SK-N-SH treated with all-trans-retinoic acid at 6 μM for 48 hours (cell line): ENCODE measurements around the gene COPS7A.

Source experiments
- ARNTL ChIP-seq: fragments of 450-650 bp; formaldehyde crosslinking; IDR thresholded peaks from 2 replicates; pipeline ENCODE4 v1.5.0; 2020; ENCODE audit warnings: low read depth, mild to moderate bottlenecking, moderate library complexity, borderline replicate concordance
- BACH2 ChIP-seq: fragments of 250-450 bp; sonication (Bioruptor Pico); IDR thresholded peaks from 2 replicates; pipeline ENCODE4 v1.9.0; 2021; ENCODE audit warnings: mild to moderate bottlenecking, borderline replicate concordance
- ESRRG ChIP-seq: fragments of 250-450 bp; sonication (Bioruptor Pico); IDR thresholded peaks from 2 replicates; pipeline ENCODE4 v1.6.1; 2021; ENCODE audit warnings: mild to moderate bottlenecking
- RARB ChIP-seq: fragments of 250-450 bp; sonication (Bioruptor Pico); IDR thresholded peaks from 2 replicates; pipeline ENCODE4 v1.8.0; 2021; ENCODE audit warnings: mild to moderate bottlenecking, moderate library complexity
- SNAI2 ChIP-seq: fragments of 250-450 bp; sonication (Bioruptor Pico); IDR thresholded peaks from 2 replicates; pipeline ENCODE4 v1.5.0; 2020; ENCODE audit warnings: mild to moderate bottlenecking, moderate library complexity
- TOX ChIP-seq: fragments of 250-450 bp; sonication (Bioruptor Pico); IDR thresholded peaks from 2 replicates; pipeline ENCODE4 v1.8.0; 2021; ENCODE audit warnings: mild to moderate bottlenecking, moderate library complexity, borderline replicate concordance
- ZC3H10 ChIP-seq: fragments of 250-450 bp; sonication (Bioruptor Pico); IDR thresholded peaks from 2 replicates; pipeline ENCODE4 v1.5.1; 2021; ENCODE audit warnings: mild to moderate bottlenecking, moderate library complexity
- ZFP3 ChIP-seq: fragments of 250-450 bp; sonication (Bioruptor Pico); IDR thresholded peaks from 2 replicates; pipeline ENCODE4 v1.5.0; 2020; ENCODE audit warnings: mild to moderate bottlenecking, moderate library complexity
- ZFP30 ChIP-seq: fragments of 450-650 bp; formaldehyde crosslinking; IDR thresholded peaks from 2 replicates; pipeline ENCODE4 v1.5.0; 2022; ENCODE audit warnings: mild to moderate bottlenecking, moderate library complexity
- ZNF70 ChIP-seq: fragments of 450-650 bp; formaldehyde crosslinking; IDR thresholded peaks from 2 replicates; pipeline ENCODE4 v1.5.0; 2020; ENCODE audit warnings: mild to moderate bottlenecking, moderate library complexity
- TF ChIP-seq, protein P1 (sequence below): fragments of 250-450 bp; sonication (Bioruptor Pico); IDR thresholded peaks from 2 replicates; pipeline ENCODE4 v1.8.0; 2020; ENCODE audit warnings: mild to moderate bottlenecking, moderate library complexity, borderline replicate concordance
- TF ChIP-seq, protein P2 (sequence below): fragments of 250-450 bp; sonication (Bioruptor Pico); IDR thresholded peaks from 2 replicates; pipeline ENCODE4 v1.5.1; 2020; ENCODE audit warnings: low read depth, mild to moderate bottlenecking, moderate library complexity
- TF ChIP-seq, protein P3 (sequence below): fragments of 250-450 bp; sonication (Bioruptor Pico); IDR thresholded peaks from 2 replicates; pipeline ENCODE4 v1.5.0; 2020; ENCODE audit warnings: mild to moderate bottlenecking, moderate library complexity

DNA sequence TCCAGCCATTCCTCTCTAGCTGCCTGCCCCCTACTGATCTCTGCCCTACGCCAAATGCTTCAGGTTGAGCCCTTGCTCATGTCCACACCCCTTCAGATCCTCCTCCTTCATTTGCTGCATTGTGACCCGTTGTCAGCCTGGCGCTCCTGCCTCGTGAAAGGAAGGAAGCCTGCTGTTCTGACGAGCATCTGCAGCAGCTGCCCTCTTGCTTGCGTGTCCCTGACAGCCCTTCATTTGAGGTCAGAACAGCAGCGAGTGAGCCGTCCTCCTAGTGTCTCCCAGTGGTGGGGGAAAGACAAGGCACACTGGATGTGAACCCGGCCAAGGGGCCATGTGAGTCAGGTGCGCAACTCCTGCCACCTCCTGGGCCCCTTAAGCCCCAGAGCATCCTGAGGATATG lies 20.2 kb upstream of the COPS7A start:
- TF ChIP-seq ZFP3 (CRISPR knock-in tag) (no peak), ZC3H10 (CRISPR knock-in tag) (no peak), ARNTL (CRISPR knock-in tag) (no peak), ZNF70 (CRISPR knock-in tag) (no peak), BACH2 (CRISPR knock-in tag) (no peak), ZFP30 (CRISPR knock-in tag) (no peak), TOX (CRISPR knock-in tag) (no peak), RARB (CRISPR knock-in tag) (no peak), ESRRG (CRISPR knock-in tag) (no peak), SNAI2 (no peak)
- TF ChIP-seq, protein P1, sequence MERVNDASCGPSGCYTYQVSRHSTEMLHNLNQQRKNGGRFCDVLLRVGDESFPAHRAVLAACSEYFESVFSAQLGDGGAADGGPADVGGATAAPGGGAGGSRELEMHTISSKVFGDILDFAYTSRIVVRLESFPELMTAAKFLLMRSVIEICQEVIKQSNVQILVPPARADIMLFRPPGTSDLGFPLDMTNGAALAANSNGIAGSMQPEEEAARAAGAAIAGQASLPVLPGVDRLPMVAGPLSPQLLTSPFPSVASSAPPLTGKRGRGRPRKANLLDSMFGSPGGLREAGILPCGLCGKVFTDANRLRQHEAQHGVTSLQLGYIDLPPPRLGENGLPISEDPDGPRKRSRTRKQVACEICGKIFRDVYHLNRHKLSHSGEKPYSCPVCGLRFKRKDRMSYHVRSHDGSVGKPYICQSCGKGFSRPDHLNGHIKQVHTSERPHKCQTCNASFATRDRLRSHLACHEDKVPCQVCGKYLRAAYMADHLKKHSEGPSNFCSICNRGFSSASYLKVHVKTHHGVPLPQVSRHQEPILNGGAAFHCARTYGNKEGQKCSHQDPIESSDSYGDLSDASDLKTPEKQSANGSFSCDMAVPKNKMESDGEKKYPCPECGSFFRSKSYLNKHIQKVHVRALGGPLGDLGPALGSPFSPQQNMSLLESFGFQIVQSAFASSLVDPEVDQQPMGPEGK: no peak
- TF ChIP-seq, protein P2, sequence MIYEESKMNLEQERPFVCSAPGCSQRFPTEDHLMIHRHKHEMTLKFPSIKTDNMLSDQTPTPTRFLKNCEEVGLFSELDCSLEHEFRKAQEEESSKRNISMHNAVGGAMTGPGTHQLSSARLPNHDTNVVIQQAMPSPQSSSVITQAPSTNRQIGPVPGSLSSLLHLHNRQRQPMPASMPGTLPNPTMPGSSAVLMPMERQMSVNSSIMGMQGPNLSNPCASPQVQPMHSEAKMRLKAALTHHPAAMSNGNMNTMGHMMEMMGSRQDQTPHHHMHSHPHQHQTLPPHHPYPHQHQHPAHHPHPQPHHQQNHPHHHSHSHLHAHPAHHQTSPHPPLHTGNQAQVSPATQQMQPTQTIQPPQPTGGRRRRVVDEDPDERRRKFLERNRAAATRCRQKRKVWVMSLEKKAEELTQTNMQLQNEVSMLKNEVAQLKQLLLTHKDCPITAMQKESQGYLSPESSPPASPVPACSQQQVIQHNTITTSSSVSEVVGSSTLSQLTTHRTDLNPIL: no peak
- TF ChIP-seq, protein P3, sequence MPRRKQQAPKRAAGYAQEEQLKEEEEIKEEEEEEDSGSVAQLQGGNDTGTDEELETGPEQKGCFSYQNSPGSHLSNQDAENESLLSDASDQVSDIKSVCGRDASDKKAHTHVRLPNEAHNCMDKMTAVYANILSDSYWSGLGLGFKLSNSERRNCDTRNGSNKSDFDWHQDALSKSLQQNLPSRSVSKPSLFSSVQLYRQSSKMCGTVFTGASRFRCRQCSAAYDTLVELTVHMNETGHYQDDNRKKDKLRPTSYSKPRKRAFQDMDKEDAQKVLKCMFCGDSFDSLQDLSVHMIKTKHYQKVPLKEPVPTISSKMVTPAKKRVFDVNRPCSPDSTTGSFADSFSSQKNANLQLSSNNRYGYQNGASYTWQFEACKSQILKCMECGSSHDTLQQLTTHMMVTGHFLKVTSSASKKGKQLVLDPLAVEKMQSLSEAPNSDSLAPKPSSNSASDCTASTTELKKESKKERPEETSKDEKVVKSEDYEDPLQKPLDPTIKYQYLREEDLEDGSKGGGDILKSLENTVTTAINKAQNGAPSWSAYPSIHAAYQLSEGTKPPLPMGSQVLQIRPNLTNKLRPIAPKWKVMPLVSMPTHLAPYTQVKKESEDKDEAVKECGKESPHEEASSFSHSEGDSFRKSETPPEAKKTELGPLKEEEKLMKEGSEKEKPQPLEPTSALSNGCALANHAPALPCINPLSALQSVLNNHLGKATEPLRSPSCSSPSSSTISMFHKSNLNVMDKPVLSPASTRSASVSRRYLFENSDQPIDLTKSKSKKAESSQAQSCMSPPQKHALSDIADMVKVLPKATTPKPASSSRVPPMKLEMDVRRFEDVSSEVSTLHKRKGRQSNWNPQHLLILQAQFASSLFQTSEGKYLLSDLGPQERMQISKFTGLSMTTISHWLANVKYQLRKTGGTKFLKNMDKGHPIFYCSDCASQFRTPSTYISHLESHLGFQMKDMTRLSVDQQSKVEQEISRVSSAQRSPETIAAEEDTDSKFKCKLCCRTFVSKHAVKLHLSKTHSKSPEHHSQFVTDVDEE (CRISPR knock-in tag): no peak
